ENCODE measurements around the gene CEACAM18.

The CEACAM18 gene

GRCh38 chr19:51531349-51532315 is 53.3 kb downstream of the CEACAM18 start, which contains the start of gene SIGLEC6:
Gene SIGLEC6, minus strand, starts transcription at chr19:51531670. Its CDS starts 22 bp downstream, at chr19:51531648.
- no peak for DNase-seq (ENCODE audit: low read depth, low spot score)

- no peak for DNase-seq (ENCODE audit: low read depth, low spot score)
Observed at GRCh38 chr19:51535535-51535934, 57.2 kb downstream of the CEACAM18 start.

GRCh38 chr19:51539821-51540366 is 61.6 kb downstream of the CEACAM18 start:
- no peak for DNase-seq (ENCODE audit: low read depth, low spot score)
